T-helper 1 cell treated with Interleukin-12 subunit alpha and Interleukin-12 subunit beta and Interleukin-4 antibody, amounts not matched to agents 30 ng/mL and 1 ng/mL, for 36 hours (primary cell): Measurements from ENCODE around the gene HOXB2. TPM values are rescaled to one million over a fixed set of nuclear protein-coding genes. Genes with fewer than 3 reads are reported as not detected.

Experiments used
- intact Hi-C: fragments of 100-400 bp; cut with micrococcal nuclease; formaldehyde crosslinking; loops from one replicate; pipeline ENCODE4 v1.15.1; 2024
- total RNA-seq: library from RNA; stranded (reverse); gene quantifications from 2 replicates; pipeline ENCODE4 v1.2.3, GENCODE V29; 2022

HOXB2 gene
- total RNA-seq, 1 donor from 2014 or later, result 37.5 TPM

DNA sequence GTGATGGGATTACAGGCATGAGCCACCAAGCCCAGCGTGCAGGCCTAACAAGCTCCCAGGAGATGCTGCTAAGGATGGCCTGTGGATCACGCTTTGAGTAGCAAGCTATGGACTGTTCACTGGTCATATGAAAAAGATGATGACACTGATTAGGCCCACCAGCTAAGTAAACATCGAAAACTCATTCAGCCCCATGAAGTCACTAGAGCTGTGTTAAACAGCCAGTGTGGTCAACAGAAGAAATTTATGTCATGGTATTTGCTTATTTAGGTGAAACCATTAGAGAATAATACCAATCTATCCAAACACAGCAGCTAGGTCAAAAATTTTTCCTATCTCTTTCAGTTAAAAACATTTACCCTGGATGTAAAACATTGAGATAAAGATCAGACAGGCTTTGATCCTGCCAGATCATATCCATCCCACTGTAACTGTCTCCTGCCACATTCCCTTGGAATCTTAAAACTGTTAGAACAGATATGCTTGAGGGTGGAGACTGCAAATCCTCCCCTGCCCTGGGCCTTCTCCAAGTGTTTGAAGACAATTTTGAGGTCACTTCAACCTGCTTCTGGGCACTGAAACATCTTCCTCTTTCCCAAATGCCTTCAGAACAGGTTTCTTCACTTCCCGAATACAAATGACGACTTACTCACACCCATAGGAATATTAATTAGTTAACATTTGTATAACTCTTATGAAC, 45.0 kb downstream of the HOXB2 start:
- intact Hi-C loops, result no loop called here

DNA sequence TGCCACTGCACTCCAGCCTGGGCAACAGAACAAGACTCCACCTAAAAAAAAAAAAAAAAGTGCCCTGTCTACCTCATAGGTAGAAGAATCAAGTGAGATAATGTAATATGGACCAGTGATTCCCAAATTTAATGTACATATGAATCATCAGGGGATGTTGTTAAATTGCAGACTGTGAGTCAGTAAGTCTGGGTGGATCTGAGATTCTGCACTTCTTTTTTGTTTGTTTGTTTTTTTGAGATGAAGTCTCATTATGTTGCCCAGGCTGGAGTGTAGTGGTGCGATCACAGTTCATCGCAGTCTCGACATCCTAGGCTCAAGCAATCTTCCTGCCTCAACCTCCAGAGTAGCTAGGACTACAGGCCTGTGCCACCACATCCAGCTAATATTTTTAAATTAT, 45.7 kb downstream of the HOXB2 start:
- intact Hi-C loops, result no loop called here

DNA sequence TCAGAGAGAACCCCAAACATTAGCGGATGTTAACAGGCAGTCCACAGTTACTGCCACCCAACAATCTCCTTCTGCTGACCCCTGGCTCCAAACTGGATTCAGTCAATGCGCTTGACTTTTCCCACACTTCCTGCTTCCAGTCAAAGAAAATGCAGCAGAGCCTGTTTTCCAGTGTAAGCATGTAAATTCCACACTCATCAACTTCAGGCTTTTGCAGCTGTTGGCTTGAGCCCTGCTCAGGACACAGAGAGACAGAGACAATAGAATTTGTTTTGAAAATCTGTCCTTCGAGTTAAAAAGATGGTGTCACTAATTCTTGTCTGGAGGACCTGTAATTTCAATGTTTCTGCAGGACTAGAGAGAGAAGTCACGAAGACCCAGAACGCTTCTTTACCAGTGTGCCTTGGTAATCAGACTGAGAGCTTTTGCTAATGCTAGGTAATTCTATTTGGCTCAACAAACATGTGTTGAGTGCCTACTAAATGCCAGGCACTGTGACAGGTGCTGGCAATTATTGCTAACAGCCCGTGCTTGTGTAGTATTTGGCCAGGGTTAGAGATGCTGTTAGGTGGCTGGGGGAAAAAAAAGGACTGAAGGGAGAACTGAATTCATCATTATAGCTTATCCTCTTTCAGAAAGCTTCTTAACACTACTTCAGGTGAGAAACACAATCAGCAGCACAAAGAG, 46.6 kb downstream of the HOXB2 start:
- intact Hi-C loops, result no loop called here

DNA sequence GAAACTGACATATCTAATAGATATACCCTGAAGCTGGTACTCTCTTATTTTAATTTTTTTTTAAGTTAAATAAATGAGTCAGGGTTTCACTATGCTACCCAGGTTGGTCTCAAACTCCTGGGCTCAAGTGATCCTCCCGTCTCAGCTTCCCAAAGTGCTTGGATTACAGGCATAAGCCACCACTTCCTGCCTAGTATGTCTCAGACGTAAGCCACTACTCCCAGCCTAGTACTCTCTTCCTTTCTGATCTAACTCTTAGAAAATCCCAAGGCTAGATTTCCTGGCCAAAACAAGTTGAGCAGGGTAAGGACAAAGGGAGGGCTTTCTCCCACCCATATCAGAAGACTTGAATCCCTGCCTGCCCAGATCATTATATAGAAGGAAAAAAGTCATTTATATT, 47.8 kb downstream of the HOXB2 start:
- intact Hi-C loops, result no loop called here

DNA sequence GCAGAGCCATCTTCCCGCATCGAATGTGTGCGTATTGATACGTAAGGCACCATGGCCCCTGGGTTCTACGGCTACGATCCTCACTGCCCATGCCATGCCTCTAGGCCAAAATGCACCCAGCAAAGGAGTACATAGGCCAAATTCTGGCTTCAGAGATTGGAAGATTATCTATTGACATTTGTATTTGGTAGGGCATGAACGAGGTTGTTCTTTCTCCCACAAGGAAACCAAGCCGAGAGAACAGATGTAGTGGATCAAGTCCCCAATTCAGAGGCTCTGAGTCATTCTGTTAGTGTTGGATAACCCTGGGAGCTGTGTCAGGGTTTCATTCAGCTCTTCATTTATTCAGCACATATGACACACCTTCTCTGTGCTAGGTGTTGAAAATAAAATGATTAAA, 50.6 kb downstream of the HOXB2 start:
- intact Hi-C loops, result loop anchor here (5.0 kb wide), 1 partner anchor 67 kb away; no protein-coding TSS in a partner anchor

Other genes starting within 250 kb of the HOXB2 start
- gene SKAP1, start 114.9 kb downstream of the HOXB2 start, total RNA-seq, result 83.4 and 84.4 TPM in 2 replicates
- not detected in 2 replicates for gene HOXB1, start 14.1 kb downstream of the HOXB2 start, total RNA-seq
- gene HOXB4, start 33.2 kb upstream of the HOXB2 start, total RNA-seq, result 9.0 and 10.0 TPM in 2 replicates
- gene HOXB3, start 45.1 kb upstream of the HOXB2 start, total RNA-seq, result 10.3 and 12.8 TPM in 2 replicates
- 0.37 and 0.56 TPM in 2 replicates for gene HOXB5, start 48.7 kb upstream of the HOXB2 start, total RNA-seq
- 0.20 and 0.25 TPM in 2 replicates for gene HOXB6, start 59.9 kb upstream of the HOXB2 start, total RNA-seq
- 0.66 and 1.1 TPM in 2 replicates for gene HOXB7, start 65.9 kb upstream of the HOXB2 start, total RNA-seq
- not detected in 2 replicates for gene HOXB8, start 70.2 kb upstream of the HOXB2 start, total RNA-seq
- 0.10 and 0.15 TPM in 2 replicates for gene HOXB9, start 81.2 kb upstream of the HOXB2 start, total RNA-seq
- gene PRAC1, start 177.4 kb upstream of the HOXB2 start, total RNA-seq, result not detected in 2 replicates
- gene PRAC2, start 178.1 kb upstream of the HOXB2 start, total RNA-seq, result not detected in 2 replicates
- not detected in 2 replicates for gene HOXB13, start 183.6 kb upstream of the HOXB2 start, total RNA-seq